Endothelial cell (in vitro differentiated cells): ENCODE results near the gene POLR1A. TPM values are rescaled to one million over a fixed set of nuclear protein-coding genes. Genes with fewer than 3 reads are reported as not detected.

Experiments
- DNase-seq: peaks from one replicate; pipeline ENCODE4 v3.0.0; 2021; ENCODE audit warnings: low spot score
- H3K27ac Mint-ChIP-seq: one replicate; pipeline ENCODE4 v1.8.0; 2021; ENCODE audit warnings: mixed read lengths, inconsistent platforms; ENCODE audit not compliant: unreplicated experiment
- H3K27me3 Mint-ChIP-seq: one replicate; pipeline ENCODE4 v1.8.0; 2021; ENCODE audit warnings: mild to moderate bottlenecking, moderate library complexity, mixed read lengths, inconsistent platforms; ENCODE audit not compliant: unreplicated experiment
- H3K36me3 Mint-ChIP-seq: one replicate; pipeline ENCODE4 v1.8.0; 2021; ENCODE audit warnings: mild to moderate bottlenecking, low read depth, mixed read lengths, inconsistent platforms; ENCODE audit not compliant: unreplicated experiment
- H3K4me1 Mint-ChIP-seq: one replicate; pipeline ENCODE4 v1.8.0; 2021; ENCODE audit warnings: mild to moderate bottlenecking, mixed read lengths, inconsistent platforms; ENCODE audit not compliant: unreplicated experiment
- H3K4me3 Mint-ChIP-seq: one replicate; pipeline ENCODE4 v1.8.0; 2021; ENCODE audit warnings: mild to moderate bottlenecking, mixed read lengths, inconsistent platforms; ENCODE audit not compliant: unreplicated experiment
- H3K9me3 Mint-ChIP-seq: one replicate; pipeline ENCODE4 v1.8.0; 2021; ENCODE audit warnings: mixed read lengths, inconsistent platforms; ENCODE audit not compliant: unreplicated experiment
- total RNA-seq: library from RNA; stranded (reverse); fragmentation: NEBNext Ultra II Directional; extraction: Animal tissue kit (Norgen Biotek cat#: 25700); gene quantifications from one replicate; pipeline ENCODE4 v1.2.1, GENCODE V29; 2021; ENCODE audit not compliant: unreplicated experiment
- TF ChIP-seq, protein P1 (sequence below): fragments of 200-600 bp; sonication (generic); IDR thresholded peaks from one replicate; pipeline ENCODE4 v1.5.0; 2021; ENCODE audit warnings: antibody characterized with exemption; ENCODE audit not compliant: unreplicated experiment

Gene POLR1A
- total RNA-seq, 1 donor from 2014 or later, result 30.4 TPM

DNA sequence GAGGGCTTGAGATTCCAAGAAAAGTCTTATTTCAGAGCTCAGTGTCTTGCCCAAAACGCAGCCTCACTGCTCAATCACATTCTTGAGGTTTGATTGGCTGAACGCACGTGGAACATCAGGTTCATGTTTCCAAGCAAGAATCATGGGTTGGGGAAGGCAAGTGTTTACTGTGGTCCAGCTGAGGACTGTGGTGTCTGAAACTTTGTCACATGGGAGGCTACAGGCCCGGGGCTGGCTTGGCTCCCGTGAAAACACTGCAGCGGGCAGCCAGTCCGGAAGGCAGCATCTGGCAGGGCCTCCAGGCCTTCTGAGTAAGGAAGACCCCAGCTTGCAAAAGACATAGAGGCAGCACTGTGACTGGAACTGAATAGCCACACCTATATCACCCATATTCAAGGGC, 84.7 kb downstream of the POLR1A start:
- Mint-ChIP-seq H3K27ac (no peak overlapping the region), H3K4me3 (no peak overlapping the region), H3K4me1 (no peaks in the 10 kb centered on the region), H3K36me3 (peaks cover 7% of the 10 kb centered on the region), H3K9me3 (no peaks in the 10 kb centered on the region), H3K27me3 (peaks cover 4% of the 10 kb centered on the region)
- DNase-seq, result no peak
- TF ChIP-seq, protein P1, sequence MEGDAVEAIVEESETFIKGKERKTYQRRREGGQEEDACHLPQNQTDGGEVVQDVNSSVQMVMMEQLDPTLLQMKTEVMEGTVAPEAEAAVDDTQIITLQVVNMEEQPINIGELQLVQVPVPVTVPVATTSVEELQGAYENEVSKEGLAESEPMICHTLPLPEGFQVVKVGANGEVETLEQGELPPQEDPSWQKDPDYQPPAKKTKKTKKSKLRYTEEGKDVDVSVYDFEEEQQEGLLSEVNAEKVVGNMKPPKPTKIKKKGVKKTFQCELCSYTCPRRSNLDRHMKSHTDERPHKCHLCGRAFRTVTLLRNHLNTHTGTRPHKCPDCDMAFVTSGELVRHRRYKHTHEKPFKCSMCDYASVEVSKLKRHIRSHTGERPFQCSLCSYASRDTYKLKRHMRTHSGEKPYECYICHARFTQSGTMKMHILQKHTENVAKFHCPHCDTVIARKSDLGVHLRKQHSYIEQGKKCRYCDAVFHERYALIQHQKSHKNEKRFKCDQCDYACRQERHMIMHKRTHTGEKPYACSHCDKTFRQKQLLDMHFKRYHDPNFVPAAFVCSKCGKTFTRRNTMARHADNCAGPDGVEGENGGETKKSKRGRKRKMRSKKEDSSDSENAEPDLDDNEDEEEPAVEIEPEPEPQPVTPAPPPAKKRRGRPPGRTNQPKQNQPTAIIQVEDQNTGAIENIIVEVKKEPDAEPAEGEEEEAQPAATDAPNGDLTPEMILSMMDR, result no peak

DNA sequence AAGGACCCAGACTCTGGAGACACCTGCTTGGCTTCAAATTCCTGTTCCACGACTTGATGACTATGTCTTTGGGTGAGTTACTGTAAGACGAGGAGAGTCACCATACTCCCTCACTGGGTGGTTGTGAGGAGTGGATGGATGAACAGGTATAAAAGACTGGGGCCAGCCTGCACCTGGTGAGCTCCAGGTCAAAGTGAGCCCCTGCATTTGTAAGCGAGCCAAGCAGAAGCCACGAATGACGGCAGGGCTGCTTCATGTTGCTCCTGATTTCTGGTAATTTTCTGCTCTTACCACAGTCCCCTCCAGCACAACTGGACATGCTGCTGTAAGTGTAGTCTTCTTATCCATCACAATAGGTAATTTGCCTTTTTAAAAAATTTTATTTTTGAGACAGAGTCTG, 86.6 kb downstream of the POLR1A start:
- H3K4me3 Mint-ChIP-seq, result no peak overlapping the region
- peaks cover 7% of the 10 kb centered on the region for H3K27me3 Mint-ChIP-seq
- H3K9me3 Mint-ChIP-seq, result no peaks in the 10 kb centered on the region
- TF ChIP-seq, protein P1, result no peak
- H3K36me3 Mint-ChIP-seq, result peaks cover 8% of the 10 kb centered on the region
- H3K27ac Mint-ChIP-seq, result no peak overlapping the region
- no peaks in the 10 kb centered on the region for H3K4me1 Mint-ChIP-seq
- no peak for DNase-seq

DNA sequence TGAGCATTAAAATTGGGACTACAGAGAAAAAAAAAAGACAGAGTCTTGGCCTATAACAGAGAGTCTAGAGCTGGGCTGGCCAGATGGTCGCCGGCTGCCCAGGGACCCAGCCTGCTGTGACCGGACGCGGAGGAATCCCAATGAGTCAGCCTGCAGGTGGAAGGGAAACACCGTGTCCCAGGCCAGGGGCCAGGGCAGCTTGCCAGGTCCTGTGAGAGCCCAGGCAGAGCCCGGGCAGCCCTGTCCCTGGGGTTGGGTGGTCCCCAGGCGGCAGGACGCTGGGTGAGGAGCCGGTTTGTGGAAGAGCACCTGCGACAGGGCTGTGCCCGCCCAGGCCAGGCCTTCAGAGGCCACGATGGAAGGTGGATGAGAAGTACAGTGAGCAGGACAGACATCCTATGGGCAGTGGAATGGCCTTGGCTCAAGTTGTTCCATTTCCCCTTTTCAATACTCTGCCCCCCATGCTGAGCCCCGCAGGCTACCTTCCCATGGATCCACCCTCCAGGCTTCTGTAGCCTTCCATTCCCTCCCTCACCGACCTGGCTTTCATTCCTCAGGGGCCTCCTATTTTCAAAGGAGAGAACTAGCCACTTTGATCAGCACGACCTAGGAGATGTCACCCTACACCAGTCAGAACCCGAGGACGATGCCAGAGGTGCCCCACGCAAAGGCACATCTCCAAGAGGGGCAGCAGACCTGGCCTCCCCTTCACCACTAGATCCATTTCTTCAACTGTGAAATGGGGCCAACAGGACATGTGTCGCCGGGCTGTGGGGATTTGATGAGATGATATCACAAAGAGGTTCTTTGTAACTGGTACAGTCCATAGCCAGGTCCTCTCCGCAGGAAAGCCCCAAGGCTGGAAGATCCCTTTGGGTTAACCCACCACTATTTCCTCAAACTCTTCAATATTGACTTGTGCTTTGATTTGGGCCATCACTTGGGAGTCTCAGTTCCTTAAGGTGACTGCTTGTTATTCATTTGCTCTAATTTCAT, 87.5 kb downstream of the POLR1A start:
- H3K27me3 Mint-ChIP-seq, result peaks cover 8% of the 10 kb centered on the region
- TF ChIP-seq, protein P1, result no peak
- DNase-seq, result no peak
- no peaks in the 10 kb centered on the region for H3K4me1 Mint-ChIP-seq
- H3K9me3 Mint-ChIP-seq, result peaks cover 7% of the 10 kb centered on the region
- peaks cover 11% of the 10 kb centered on the region for H3K36me3 Mint-ChIP-seq
- H3K27ac Mint-ChIP-seq, result no peak overlapping the region
- H3K4me3 Mint-ChIP-seq, result no peak overlapping the region

DNA sequence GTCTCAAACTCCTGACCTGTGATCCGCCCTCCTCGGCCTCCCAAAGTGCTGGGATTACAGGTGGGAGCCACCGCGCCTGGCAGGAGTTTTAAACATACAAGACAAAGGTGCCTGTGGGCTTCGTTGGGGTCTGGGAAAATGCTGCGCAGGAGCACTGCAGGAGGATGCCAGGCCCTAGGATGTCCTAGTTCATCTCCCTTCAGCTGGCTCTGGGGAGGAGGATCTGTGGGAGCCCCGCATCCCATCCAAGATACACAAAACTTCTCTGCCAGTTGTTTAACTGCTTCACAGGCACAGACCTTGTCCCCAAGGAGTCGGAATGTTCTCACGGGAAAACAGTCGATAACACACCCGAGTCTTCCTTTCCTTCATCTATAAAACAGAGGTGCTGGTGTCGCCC, 89.1 kb downstream of the POLR1A start:
- no peak for DNase-seq
- no peaks in the 10 kb centered on the region for H3K4me1 Mint-ChIP-seq

More for the DNA sequence above, 89.1 kb downstream of the POLR1A start:
- Mint-ChIP-seq H3K36me3 (peaks cover 11% of the 10 kb centered on the region), H3K4me3 (no peak overlapping the region), H3K27ac (no peak overlapping the region), H3K9me3 (peaks cover 7% of the 10 kb centered on the region), H3K27me3 (peaks cover 13% of the 10 kb centered on the region)
- TF ChIP-seq, protein P1, result no peak
